HG03097 (cell line): Measurements from ENCODE around the gene MRI1.
"Not testable (repeated sequence)": the region's sequence is repeated elsewhere in the genome, so short reads cannot be mapped to it uniquely, and the experiment has no call there.

Experiments
- ATAC-seq: cut with Tn5 transposase; IDR thresholded peaks from one replicate; pipeline ENCODE4 v1.9.1; 2021; ENCODE audit not compliant: unreplicated experiment, low FRiP score

Gene MRI1

DNA sequence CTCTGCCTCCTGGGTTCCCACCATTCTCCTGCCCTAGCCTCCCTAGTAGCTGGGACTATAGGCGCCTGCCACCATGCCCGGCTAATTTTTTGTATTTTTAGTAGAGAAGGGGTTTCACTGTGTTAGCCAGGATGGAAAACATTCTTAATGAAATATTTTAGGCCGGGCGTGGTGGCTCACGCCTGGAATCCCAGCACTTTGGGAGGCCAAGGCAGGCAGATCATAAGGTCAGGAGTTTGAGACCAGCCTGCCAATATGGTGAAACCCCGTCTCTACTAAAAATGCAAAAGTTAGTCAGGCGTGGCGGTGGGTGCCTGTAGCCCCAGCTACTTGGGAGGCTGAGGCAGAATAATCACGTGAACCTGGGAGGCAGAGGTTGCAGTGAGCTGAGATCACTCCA lies 29.0 kb downstream of the MRI1 start:
- ATAC-seq = not testable (repeated sequence)

- ATAC-seq = no peak
Observed at GRCh38 chr19:13794398-13794756, 30.1 kb downstream of the MRI1 start.

DNA sequence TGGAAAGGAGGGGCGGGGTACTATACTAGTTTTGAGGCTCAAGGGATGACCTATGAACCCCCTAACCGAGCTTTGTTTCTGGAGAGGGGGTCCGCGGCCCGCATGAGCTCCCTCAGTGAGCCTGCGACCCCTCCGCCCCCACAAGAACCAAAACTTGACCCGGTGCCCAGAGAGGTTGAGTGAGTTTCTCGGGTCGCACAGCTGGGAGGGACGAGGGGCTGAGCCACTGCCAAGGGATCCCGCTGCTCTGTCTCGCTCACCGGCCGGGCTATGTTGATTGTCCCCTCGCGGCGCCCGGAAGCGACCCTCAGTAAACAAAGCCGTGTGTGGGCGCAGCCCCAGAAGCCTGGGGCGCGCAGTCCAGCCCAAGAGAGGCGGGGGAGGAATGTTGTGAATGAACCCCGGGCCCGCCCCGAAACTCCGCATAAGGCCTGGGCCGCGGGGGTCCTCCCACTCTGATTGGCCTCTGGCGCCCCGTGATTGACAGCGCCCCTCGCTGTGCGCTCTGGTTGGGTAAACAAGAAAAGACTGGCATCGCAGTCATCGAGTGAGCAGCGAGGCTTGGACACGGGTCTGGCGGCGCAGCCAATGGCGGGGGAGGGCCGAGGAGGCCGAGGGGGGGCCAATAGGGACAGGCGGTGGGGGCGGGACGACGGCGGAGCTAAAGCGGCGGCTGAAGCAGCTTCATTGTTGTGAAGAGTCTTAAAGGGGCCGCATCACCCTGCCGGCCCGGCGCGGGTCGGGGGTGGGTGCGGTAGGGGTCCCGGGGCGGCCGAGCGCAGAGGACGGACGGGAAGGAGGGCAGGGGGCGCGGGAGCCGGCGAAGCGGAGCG lies 30.7 kb downstream of the MRI1 start, which contains the start of gene ZSWIM4:
ZSWIM4 (plus strand) TSS at position 687 of the 833 bp plus-strand sequence. CDS start 206 bp downstream, outside the sequence.
- peak; percentile 94 for ATAC-seq

GRCh38 chr19:13795595-13796300 lies 31.4 kb downstream of the MRI1 start:
- peak; percentile 37 for ATAC-seq

DNA sequence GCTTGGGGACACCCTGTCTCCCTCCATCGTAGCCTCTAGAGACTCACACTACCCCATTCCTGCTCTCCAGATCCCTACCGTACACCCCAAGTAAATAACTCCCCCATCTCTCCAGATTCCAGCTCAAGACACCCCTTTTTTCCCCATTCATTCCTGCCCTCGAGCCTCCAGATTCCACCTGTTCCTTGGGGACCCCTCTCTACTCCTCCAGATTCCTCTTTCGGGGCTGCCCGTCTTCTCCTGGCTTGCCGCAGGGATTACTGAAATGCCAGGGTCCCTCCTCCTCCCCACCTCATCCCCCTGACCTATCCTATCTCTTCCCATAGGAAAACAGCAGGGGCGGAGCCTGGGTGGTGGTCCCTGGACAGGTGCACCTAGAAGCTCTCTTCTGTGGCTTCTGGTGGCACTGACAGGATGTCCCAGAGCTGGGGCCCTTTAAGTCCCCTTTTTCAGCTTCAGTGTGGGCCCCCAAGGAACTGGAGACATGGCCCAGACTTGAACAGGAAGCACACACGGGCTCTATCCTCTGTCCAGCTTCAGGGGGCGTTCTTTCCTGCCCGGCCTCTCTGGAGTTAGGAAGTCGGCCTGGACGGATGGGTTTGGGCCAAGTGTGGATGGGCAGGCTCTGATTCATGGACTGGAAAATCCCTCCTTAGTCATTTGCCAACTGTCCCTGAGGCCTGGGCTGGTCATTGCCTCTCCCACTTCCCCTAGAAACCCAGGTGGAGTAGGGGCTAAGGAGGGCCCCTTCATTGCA lies 32.2 kb downstream of the MRI1 start:
- no peak for ATAC-seq

DNA sequence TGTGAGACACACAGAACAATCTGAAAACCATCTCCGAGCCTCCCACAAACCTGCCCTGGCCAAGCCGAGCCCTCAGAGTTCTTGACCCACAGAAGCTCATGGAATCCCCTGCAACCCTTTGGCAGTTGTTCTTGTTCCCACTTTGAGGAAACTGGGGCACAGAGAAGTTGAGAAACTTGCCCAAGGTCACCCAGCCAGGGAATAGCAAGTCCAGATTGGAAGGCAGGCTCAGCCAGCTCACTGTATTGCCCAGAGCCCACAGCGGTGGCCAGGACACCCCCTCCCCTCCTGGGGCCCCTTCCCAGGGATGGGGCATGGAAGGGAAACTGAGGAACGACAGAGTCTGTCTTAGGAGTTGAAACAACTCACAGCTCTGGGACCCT lies 32.7 kb downstream of the MRI1 start:
- no peak for ATAC-seq

DNA sequence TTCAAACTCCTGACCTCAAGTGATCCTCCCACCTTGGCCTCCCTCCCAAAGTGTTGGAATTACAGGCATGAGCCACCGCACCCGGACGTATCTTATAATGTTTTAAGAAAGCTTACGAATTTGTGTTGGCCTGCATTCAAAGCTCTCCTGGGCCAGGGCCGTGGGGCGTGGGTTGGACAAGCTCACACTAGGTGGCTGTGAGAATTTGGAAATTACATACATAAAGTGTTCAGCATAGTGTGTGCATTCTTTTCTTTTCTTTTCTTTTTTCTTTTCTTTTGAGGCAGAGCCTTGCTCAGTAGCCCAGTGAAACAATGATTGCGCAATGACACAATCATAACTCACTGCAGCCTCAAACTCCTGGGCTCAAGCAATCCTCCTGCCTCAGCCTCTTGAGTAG lies 33.5 kb downstream of the MRI1 start:
- no peak for ATAC-seq

DNA sequence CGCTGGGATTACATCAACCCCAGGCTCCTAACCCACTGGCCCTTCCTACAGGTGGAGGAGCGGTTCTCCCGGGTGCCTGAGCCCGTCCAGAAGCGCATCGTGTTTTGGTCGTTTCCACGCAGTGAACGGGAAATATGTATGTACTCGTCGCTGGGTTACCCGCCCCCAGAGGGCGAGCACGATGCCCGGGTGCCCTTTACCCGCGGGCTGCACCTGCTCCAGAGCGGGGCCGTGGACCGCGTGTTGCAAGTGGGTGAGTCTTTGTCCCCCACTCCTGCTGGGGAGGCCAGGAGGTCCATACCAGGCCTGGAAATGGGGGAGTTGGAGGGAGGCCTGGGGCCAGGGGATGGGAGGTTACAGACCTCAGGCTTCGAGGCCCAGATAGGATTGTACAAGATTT lies 35.3 kb downstream of the MRI1 start:
- no peak for ATAC-seq

- ATAC-seq = no peak
Observed at GRCh38 chr19:13803038-13803437, 38.7 kb downstream of the MRI1 start.

DNA sequence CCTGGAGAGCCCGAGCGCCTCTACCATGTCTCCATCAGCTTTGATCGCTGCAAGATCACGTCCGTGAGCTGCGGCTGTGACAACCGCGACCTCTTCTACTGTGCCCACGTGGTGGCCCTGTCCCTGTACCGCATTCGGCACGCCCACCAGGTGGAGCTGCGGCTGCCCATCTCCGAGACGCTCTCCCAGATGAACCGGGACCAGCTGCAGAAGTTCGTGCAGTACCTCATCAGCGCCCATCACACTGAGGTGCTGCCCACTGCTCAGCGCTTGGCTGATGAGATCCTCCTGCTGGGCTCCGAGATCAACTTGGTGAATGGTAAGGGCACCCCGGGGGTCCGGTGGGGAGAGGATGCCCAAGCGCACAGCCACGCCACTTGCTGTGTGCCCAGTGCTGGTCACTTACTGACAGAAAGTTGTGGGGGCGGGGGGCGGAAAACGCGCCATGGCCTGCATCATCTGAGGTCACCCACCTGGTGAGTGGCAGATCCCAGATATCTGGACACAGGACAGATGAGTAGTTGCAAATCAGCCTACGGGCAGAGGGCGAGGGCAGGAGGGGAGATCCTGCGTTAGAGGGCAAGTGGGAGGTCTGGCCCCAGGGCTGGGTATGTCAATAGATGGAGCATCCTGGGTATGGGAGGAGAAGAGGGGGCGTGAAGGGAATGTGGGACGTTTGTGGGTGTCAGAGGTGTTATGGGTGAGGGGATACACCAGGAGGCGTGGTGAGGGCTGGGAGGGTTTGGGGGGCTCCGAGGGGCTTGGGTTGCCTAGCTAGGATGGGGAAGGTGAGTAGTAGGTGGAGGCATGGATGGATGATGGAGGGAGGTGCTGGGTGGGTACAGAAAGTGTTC lies 40.7 kb downstream of the MRI1 start:
- no peak for ATAC-seq

GRCh38 chr19:13806728-13807127 lies 42.4 kb downstream of the MRI1 start:
- ATAC-seq = no peak

GRCh38 chr19:13807421-13808021 lies 43.2 kb downstream of the MRI1 start:
- ATAC-seq = no peak

DNA sequence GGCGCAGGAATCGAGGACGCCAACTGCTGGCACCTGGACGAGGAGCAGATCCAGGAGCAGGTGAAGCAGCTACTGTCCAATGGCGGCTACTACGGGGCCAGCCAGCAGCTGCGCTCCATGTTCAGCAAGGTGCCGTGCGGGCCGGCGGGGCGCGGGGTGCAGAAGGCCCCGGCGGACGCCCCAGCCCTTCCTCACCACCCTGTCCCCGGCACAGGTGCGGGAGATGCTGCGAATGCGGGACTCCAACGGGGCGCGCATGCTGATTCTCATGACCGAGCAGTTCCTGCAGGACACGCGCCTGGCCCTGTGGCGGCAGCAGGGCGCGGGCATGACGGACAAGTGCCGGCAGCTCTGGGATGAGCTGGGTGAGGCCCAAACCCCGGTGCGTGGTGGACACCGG lies 44.5 kb downstream of the MRI1 start:
- no peak for ATAC-seq

- no peak for ATAC-seq
Observed at GRCh38 chr19:13812544-13812943, 48.2 kb downstream of the MRI1 start.

GRCh38 chr19:13813147-13813546 lies 48.8 kb downstream of the MRI1 start:
- ATAC-seq = no peak

DNA sequence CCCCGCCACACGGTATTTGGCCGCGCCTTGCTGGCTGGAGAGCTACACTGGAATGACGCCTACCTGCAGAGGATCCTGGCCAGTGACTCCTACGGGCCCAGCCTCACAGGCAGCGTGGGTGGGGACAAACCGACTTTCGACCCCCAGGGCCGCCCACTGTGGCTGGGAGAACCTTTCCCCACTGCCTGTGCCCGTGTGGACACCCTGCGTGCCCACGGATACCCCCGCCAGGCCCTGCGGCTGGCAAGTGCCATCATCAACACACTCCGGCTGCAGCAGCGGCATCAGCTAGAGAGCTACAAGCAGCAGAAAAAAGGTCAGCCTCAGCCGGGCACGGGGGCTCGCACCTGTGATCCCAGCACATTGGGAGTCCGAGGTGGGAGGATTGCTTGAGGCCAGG lies 50.2 kb downstream of the MRI1 start:
- ATAC-seq = no peak

GRCh38 chr19:13817018-13817614 lies 52.8 kb downstream of the MRI1 start:
- no peak for ATAC-seq

- no peak for ATAC-seq
Observed at GRCh38 chr19:13817615-13818371, 53.5 kb downstream of the MRI1 start.

GRCh38 chr19:13819238-13819637 lies 54.9 kb downstream of the MRI1 start:
- no peak for ATAC-seq
